CD4-positive, alpha-beta T cell treated with Interleukin-4 for 1 hour (primary cell): ENCODE measurements around the gene FBXO39.
"Not testable (repeated sequence)": the region's sequence is repeated elsewhere in the genome, so short reads cannot be mapped to it uniquely, and the experiment has no call there.

ENCODE experiments used
- DNase-seq, 2 donors: peaks; one replicate each; pipeline ENCODE4 v3.0.0-alpha.2; 2020 to 2022

Gene FBXO39

GRCh38 chr17:6775871-6776405 is at the start of gene FBXO39:
Gene FBXO39 (plus strand): TSS chr17:6776215. CDS start chr17:6779869, 3,654 bp downstream.
- no peak for DNase-seq

GRCh38 chr17:6729531-6729930 is 46.5 kb upstream of the FBXO39 start:
- no peak for DNase-seq

- DNase-seq, result not testable (repeated sequence)
Observed at GRCh38 chr17:6746665-6747064, 29.4 kb upstream of the FBXO39 start.

GRCh38 chr17:6748617-6749016 is 27.4 kb upstream of the FBXO39 start:
- no peak for DNase-seq

GRCh38 chr17:6749519-6749918 is 26.5 kb upstream of the FBXO39 start:
- no peak for DNase-seq

GRCh38 chr17:6752068-6752909 is 23.7 kb upstream of the FBXO39 start:
- peak in 1 of 2 donors; percentile 13 for DNase-seq

GRCh38 chr17:6753006-6753445 is 23.0 kb upstream of the FBXO39 start:
- peak; percentile 44 to 71 for DNase-seq

- DNase-seq, result no peak
Observed at GRCh38 chr17:6753546-6753945, 22.5 kb upstream of the FBXO39 start.

GRCh38 chr17:6755281-6755680 is 20.7 kb upstream of the FBXO39 start:
- no peak for DNase-seq

- DNase-seq, result peak; percentile 47 to 65
Observed at GRCh38 chr17:6755731-6756184, 20.3 kb upstream of the FBXO39 start, which contains the start of gene XAF1. Gene XAF1 (plus strand): TSS chr17:6756046. CDS start chr17:6756079, 33 bp downstream.

GRCh38 chr17:6756425-6757031 is 19.5 kb upstream of the FBXO39 start:
- no peak for DNase-seq

- DNase-seq, result no peak
Observed at GRCh38 chr17:6757747-6758146, 18.3 kb upstream of the FBXO39 start.

GRCh38 chr17:6761779-6762178 is 14.2 kb upstream of the FBXO39 start:
- no peak for DNase-seq

GRCh38 chr17:6768447-6768846 is 7.6 kb upstream of the FBXO39 start:
- DNase-seq, result no peak

GRCh38 chr17:6772016-6772415 is 4.0 kb upstream of the FBXO39 start:
- no peak for DNase-seq

- DNase-seq, result not testable (repeated sequence)
Observed at GRCh38 chr17:6774906-6775305, 1.1 kb upstream of the FBXO39 start.

- no peak for DNase-seq
Observed at GRCh38 chr17:6779411-6779810, 3.4 kb downstream of the FBXO39 start.

GRCh38 chr17:6780001-6780400 is 4.0 kb downstream of the FBXO39 start:
- no peak for DNase-seq

GRCh38 chr17:6780886-6781285 is 4.9 kb downstream of the FBXO39 start:
- DNase-seq, result no peak

- no peak for DNase-seq
Observed at GRCh38 chr17:6782244-6782643, 6.2 kb downstream of the FBXO39 start.

GRCh38 chr17:6786618-6787017 is 10.6 kb downstream of the FBXO39 start:
- no peak for DNase-seq

- DNase-seq, result no peak
Observed at GRCh38 chr17:6787081-6787693, 11.2 kb downstream of the FBXO39 start.

GRCh38 chr17:6789146-6789545 is 13.1 kb downstream of the FBXO39 start:
- no peak for DNase-seq
